ENCODE results near the gene AGMO.

GRCh38 chr7:15236952-15237351 is 324.9 kb downstream of the AGMO start:
- no peak for TF ChIP-seq CTCF (IDR thresholded peaks at IDR 0.05)
- no peak for TF ChIP-seq ZNF512 (CRISPR knock-in tag; IDR thresholded peaks at IDR 0.05; ENCODE audit: borderline replicate concordance)
- no peak for TF ChIP-seq ZNF423 (CRISPR knock-in tag; IDR thresholded peaks at IDR 0.05)
- TF ChIP-seq, protein P1, sequence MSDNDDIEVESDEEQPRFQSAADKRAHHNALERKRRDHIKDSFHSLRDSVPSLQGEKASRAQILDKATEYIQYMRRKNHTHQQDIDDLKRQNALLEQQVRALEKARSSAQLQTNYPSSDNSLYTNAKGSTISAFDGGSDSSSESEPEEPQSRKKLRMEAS (CRISPR knock-in tag; IDR thresholded peaks at IDR 0.05), result no peak
- TF ChIP-seq NR1H2 (CRISPR knock-in tag; IDR thresholded peaks at IDR 0.05), result no peak
